Lower leg skin (tissue), 4 donors: ENCODE results near the gene BCAM. TPM values are rescaled to one million over a fixed set of nuclear protein-coding genes. Genes with fewer than 3 reads are reported as not detected.
"Not testable (repeated sequence)": the region's sequence is repeated elsewhere in the genome, so short reads cannot be mapped to it uniquely, and the experiment has no call there.

ENCODE experiments used
- DNase-seq, 2 donors: peaks; one replicate each; pipeline ENCODE4 v3.0.0-alpha.2; 2019; ENCODE audit warnings: low spot score in 2 of 2
- H3K4me3 ChIP-seq: fragments of 200-600 bp; sonication (generic); 2 replicates; pipeline ENCODE4 v1.5.1; 2017; ENCODE audit warnings: mild to moderate bottlenecking, low read depth; ENCODE audit not compliant: poor library complexity, severe bottlenecking
- POLR2A ChIP-seq, 2 donors: fragments of 450-650 bp; IDR thresholded peaks; one replicate each; pipeline ENCODE4 v1.6.1; 2016 to 2017; ENCODE audit warnings: antibody characterized with exemption in 2 of 2, mild to moderate bottlenecking in 1 of 2, moderate library complexity in 1 of 2
- WGBS, 2 donors: methylation state at CpG; one replicate each; pipeline ENCODE4 v1.1.5; 2018; 5-methylcytosine and 5-hydroxymethylcytosine counted together
- intact Hi-C: fragments of 100-400 bp; cut with DNase I; formaldehyde crosslinking; loops from one replicate; pipeline ENCODE4 v1.15.0; 2023; ENCODE audit warnings: low total_unique reads
- total RNA-seq, 4 donors: library from RNA; depleted of rRNA; stranded (reverse); fragments of >200 nt; gene quantifications; one replicate each; pipeline ENCODE4 v1.1.0, GENCODE V29; 2016
- TF ChIP-seq, protein P1 (sequence below), 3 donors: fragments of 450-650 bp; IDR thresholded peaks; one replicate each; pipeline ENCODE4 v1.5.1; 2016; ENCODE audit warnings: antibody characterized with exemption in 3 of 3, mild to moderate bottlenecking in 3 of 3, moderate library complexity in 2 of 3

The BCAM gene
- total RNA-seq, 4 donors from 2014 or later: 32.3 to 73.5 (median 58.0) TPM

DNA sequence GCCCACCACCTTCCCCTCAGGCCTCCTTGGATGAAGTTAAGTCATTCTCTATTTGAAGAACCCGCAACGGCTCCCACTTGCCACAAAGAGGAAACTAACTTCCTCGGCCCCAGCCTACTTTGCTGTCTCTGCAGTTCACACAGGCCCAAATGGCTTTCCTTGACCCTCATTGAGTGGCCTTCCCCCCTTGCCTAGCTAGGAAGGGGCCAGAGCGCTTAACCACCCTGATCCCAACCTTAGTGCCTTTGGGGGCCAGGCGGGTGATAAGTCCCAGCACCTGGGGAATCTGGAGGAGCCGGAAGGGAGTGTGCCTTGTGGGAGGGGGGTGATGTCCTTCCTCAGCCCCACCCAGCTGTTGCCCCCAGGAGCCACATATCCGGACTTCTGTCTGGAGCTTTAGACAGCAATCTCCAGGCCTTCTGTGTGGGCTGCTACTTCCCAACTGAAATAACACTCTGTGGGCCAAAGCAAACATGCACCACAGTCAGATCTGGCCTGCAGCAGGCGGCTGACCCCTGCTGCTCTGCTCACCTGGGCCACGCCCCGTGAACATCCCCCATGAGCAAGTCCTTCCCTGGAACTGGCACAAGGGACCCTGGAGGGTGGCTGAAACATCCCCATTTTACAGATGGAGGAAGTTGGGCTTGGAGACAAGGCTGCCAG lies 47.6 kb downstream of the BCAM start:
- no peak overlapping the region for H3K4me3 ChIP-seq
- intact Hi-C loops: no loop called here
- DNase-seq: no peak
- 68 to 74% methylated on average over 10 of the region's 10 CpGs for WGBS, 2 donors
- TF ChIP-seq, protein P1, sequence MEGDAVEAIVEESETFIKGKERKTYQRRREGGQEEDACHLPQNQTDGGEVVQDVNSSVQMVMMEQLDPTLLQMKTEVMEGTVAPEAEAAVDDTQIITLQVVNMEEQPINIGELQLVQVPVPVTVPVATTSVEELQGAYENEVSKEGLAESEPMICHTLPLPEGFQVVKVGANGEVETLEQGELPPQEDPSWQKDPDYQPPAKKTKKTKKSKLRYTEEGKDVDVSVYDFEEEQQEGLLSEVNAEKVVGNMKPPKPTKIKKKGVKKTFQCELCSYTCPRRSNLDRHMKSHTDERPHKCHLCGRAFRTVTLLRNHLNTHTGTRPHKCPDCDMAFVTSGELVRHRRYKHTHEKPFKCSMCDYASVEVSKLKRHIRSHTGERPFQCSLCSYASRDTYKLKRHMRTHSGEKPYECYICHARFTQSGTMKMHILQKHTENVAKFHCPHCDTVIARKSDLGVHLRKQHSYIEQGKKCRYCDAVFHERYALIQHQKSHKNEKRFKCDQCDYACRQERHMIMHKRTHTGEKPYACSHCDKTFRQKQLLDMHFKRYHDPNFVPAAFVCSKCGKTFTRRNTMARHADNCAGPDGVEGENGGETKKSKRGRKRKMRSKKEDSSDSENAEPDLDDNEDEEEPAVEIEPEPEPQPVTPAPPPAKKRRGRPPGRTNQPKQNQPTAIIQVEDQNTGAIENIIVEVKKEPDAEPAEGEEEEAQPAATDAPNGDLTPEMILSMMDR (IDR thresholded peaks at IDR 0.05): no peak
- TF ChIP-seq POLR2A (IDR thresholded peaks at IDR 0.05): no peak

- DNase-seq: no peak
- TF ChIP-seq, protein P1 (IDR thresholded peaks at IDR 0.05): no peak
- no peak for TF ChIP-seq POLR2A (IDR thresholded peaks at IDR 0.05)
- 57 to 64% methylated on average over 4 of the region's 4 CpGs for WGBS, 2 donors
- intact Hi-C loops: no loop called here
- H3K4me3 ChIP-seq: no peak overlapping the region
These were observed 48.9 kb downstream of the BCAM start for GRCh38 chr19:44857837-44858236.

DNA sequence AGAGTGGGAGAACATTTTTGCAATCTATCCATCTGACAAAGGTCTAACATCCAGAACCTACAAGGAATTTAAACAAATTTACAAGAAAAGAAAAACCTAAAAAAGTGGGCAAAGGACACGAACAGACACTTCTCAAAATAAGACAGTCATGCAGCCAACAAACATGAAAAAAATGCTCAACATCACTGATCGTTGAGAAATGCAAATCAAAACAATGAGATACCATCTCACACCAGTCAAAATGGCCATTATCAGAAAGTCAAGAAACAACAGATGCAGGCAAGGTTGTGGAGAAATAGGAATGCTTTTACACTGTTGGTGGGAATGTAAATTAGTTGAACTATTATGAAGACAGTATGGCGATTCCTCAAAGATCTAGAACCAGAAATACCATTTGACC lies 52.7 kb downstream of the BCAM start:
- 79 to 85% methylated on average over 3 of the region's 3 CpGs for WGBS, 2 donors
- intact Hi-C loops, DNase-seq, H3K4me3 ChIP-seq: not testable (repeated sequence)

DNA sequence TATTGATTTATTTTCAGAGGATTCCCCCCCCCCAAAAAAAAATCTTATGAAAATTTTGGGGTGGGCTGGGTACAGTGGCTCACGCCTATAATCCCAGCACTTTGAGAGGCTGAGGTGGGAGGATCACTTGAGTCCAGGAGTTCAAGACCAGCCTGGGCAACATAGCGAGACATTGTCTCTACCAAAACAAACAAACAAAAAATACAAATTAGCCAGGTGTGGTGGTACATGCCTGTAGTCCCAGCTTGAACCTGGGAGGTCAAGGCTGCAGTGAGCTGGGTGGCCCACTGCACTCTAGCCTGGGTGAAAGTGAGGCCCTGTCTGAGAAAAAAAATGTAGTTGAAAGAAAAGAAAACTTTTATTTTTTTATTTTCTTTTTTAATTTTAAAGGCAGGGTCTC lies 55.1 kb downstream of the BCAM start:
- DNase-seq: no peak
- no peak for TF ChIP-seq POLR2A (IDR thresholded peaks at IDR 0.05)
- TF ChIP-seq, protein P1 (IDR thresholded peaks at IDR 0.05): no peak
- WGBS, 2 donors: 91 to 92% methylated on average over 2 of the region's 2 CpGs
- intact Hi-C loops: no loop called here
- no peak overlapping the region for H3K4me3 ChIP-seq

GRCh38 chr19:44865196-44865767 lies 56.4 kb downstream of the BCAM start:
- DNase-seq: no peak
- intact Hi-C loops: no loop called here
- WGBS, 2 donors: 87 to 94% methylated on average over 25 to 27 of the region's 27 CpGs
- no peak overlapping the region for H3K4me3 ChIP-seq
- TF ChIP-seq, protein P1 (IDR thresholded peaks at IDR 0.05): no peak
- TF ChIP-seq POLR2A (IDR thresholded peaks at IDR 0.05): no peak

- H3K4me3 ChIP-seq: no peak overlapping the region
- intact Hi-C loops: no loop called here
- TF ChIP-seq, protein P1 (IDR thresholded peaks at IDR 0.05): no peak
- TF ChIP-seq POLR2A (IDR thresholded peaks at IDR 0.05): no peak
- no peak for DNase-seq
- WGBS, 2 donors: 79 to 81% methylated on average over 4 of the region's 4 CpGs
These were observed 57.8 kb downstream of the BCAM start for GRCh38 chr19:44866664-44867063.
